Testis (tissue), 3 donors: ENCODE results near the gene AXIN1. TPM values are rescaled to one million over a fixed set of nuclear protein-coding genes. Genes with fewer than 3 reads are reported as not detected.

Experiments
- DNase-seq: peaks from one replicate; pipeline ENCODE4 v3.0.0-alpha.2; 2019
- H3K27ac ChIP-seq, 2 donors: fragments of 200-600 bp; sonication (generic); one replicate each; pipeline ENCODE4 v1.5.1; 2019
- H3K27me3 ChIP-seq: fragments of 200-600 bp; sonication (generic); one replicate; pipeline ENCODE4 v1.5.1; 2019
- H3K36me3 ChIP-seq: fragments of 200-600 bp; sonication (generic); one replicate; pipeline ENCODE4 v1.5.1; 2017; ENCODE audit warnings: low read depth; ENCODE audit errors: missing control alignments
- H3K4me1 ChIP-seq: fragments of 200-600 bp; sonication (generic); one replicate; pipeline ENCODE4 v1.5.1; 2019
- H3K4me3 ChIP-seq, 2 donors: fragments of 200-600 bp; sonication (generic); one replicate each; pipeline ENCODE4 v1.5.1; 2017 to 2019
- H3K9me3 ChIP-seq: fragments of 200-600 bp; sonication (generic); one replicate; pipeline ENCODE4 v1.5.1; 2017
- POLR2A ChIP-seq: fragments of 450-650 bp; IDR thresholded peaks from one replicate; pipeline ENCODE4 v1.6.1; 2017; ENCODE audit warnings: antibody characterized with exemption, mild to moderate bottlenecking, moderate library complexity
- WGBS, 2 donors: methylation state at CpG; one replicate each; pipeline ENCODE4 v1.1.5; 2018; 5-methylcytosine and 5-hydroxymethylcytosine counted together
- intact Hi-C: fragments of 100-400 bp; cut with DNase I; formaldehyde crosslinking; loops from one replicate; pipeline ENCODE4 v1.15.1; 2023; ENCODE audit warnings: low total_unique reads
- polyA plus RNA-seq: library from polyadenylated mRNA; stranded (reverse); fragments of 350-450 nt; fragmentation: Illumina TruSeq; extraction: RNeasy Lipid Tissue Mini Kit (QIAGEN cat#74804); gene quantifications from one replicate; pipeline ENCODE4 v1.2.3, GENCODE V29; 2014; ENCODE audit warnings: low read depth, low replicate concordance; ENCODE audit not compliant: insufficient read depth
- total RNA-seq, 2 donors: library from RNA; depleted of rRNA; stranded (reverse); fragments of >200 nt; gene quantifications; one replicate each; pipeline ENCODE4 v1.2.3, GENCODE V29; 2016
- TF ChIP-seq, protein P1 (sequence below), 3 experiments: fragments of 450-650 bp in 2 of 3; fragments of 200-600 bp in 1 of 3; sonication (generic) in 1 of 3; IDR thresholded peaks; one replicate each; pipeline ENCODE4 v1.5.1; 2016 to 2019; ENCODE audit warnings: antibody characterized with exemption in 3 of 3, mild to moderate bottlenecking in 2 of 3, moderate library complexity in 1 of 3

Gene AXIN1
- total and polyA plus RNA-seq, 3 donors from 2014 or later: 19.4 to 32.0 (median 30.6) TPM

DNA sequence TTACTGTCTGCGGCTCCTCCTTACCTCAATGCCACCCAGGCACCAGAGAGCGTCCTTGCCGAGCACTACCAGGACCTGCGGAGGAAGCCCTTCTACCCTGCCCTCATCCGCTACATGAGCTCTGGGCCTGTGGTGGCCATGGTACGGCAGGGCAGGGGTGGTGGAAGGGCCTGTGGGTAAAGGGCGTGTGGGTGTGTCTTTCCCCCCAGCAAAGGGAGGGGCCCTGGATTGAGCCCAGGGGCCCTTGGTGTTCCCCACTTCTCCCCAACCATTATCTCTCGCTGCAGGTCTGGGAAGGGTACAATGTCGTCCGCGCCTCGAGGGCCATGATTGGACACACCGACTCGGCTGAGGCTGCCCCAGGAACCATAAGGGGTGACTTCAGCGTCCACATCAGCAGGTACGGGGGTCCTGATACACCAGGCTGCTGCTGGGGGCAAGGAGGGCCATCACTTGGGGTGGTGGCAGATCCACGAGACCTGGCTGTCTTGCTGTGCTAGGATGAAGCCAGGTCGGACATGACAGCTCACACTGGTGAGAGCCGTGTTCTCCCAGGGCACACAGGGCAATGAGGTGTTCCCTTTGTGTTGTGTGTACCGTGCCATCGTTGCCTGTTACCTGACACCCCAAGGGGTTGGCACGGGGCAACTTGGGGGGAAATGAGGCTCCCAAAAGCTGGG is 47.0 kb upstream of the AXIN1 start:
- Histone ChIP-seq H3K27me3 (no peaks in the 10 kb centered on the region), H3K9me3 (no peaks in the 10 kb centered on the region), H3K4me1 (peaks cover 23% of the 10 kb centered on the region), H3K4me3 (no peak overlapping the region), H3K27ac (no peak overlapping the region), H3K36me3 (no peaks in the 10 kb centered on the region)
- DNase-seq: no peak
- no peak for TF ChIP-seq POLR2A
- 76 to 86% methylated on average over 7 to 22 of the region's 22 CpGs for WGBS, 2 donors
- intact Hi-C loops: no loop called here

DNA sequence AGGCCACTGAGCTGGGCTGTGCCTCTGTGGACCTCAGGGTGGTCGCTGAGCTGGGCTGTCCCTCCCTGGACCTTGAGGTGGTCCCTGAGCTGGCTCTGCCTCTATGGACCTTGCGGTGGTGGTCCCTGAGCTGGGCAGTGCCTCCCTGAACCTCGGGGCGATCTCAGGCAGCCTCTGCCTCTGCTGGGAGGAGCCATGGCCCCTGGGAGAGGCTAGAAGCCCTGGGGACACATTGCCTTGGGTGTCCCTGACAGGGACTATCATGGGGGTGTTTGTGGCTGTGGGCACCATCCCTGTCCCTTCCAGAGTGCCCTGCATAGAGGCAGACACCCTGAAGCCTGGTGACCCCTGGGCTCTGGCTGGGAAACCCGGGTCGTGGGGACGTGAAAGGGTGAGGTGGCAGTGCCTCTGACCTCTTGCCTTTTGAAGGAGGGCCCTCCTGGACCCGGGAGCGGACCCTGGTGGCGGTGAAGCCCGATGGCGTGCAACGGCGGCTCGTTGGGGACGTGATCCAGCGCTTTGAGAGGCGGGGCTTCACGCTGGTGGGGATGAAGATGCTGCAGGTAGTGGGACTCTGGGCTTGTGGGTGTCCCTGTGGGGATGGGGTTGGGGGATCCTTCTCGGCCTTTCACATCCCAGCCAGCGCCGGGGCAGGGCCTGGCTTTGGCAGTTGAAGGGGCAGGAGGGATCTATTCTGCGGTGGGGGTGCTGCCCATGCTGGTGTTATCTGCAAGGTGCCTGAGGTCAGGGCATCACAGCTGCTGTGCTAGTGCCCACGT is 46.2 kb upstream of the AXIN1 start:
- peak overlapping the region; percentile 55 to 88 for H3K27ac ChIP-seq
- no peaks in the 10 kb centered on the region for H3K36me3 ChIP-seq
- 57 to 79% methylated on average over 3 to 24 of the region's 24 CpGs for WGBS, 2 donors
- no peak overlapping the region for H3K4me3 ChIP-seq
- H3K4me1 ChIP-seq: peaks cover 23% of the 10 kb centered on the region
- intact Hi-C loops: no loop called here
- H3K27me3 ChIP-seq: no peaks in the 10 kb centered on the region
- no peak for DNase-seq
- no peak for TF ChIP-seq POLR2A
- TF ChIP-seq, protein P1, sequence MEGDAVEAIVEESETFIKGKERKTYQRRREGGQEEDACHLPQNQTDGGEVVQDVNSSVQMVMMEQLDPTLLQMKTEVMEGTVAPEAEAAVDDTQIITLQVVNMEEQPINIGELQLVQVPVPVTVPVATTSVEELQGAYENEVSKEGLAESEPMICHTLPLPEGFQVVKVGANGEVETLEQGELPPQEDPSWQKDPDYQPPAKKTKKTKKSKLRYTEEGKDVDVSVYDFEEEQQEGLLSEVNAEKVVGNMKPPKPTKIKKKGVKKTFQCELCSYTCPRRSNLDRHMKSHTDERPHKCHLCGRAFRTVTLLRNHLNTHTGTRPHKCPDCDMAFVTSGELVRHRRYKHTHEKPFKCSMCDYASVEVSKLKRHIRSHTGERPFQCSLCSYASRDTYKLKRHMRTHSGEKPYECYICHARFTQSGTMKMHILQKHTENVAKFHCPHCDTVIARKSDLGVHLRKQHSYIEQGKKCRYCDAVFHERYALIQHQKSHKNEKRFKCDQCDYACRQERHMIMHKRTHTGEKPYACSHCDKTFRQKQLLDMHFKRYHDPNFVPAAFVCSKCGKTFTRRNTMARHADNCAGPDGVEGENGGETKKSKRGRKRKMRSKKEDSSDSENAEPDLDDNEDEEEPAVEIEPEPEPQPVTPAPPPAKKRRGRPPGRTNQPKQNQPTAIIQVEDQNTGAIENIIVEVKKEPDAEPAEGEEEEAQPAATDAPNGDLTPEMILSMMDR (IDR thresholded peaks at IDR 0.05): no peak
- no peaks in the 10 kb centered on the region for H3K9me3 ChIP-seq

DNA sequence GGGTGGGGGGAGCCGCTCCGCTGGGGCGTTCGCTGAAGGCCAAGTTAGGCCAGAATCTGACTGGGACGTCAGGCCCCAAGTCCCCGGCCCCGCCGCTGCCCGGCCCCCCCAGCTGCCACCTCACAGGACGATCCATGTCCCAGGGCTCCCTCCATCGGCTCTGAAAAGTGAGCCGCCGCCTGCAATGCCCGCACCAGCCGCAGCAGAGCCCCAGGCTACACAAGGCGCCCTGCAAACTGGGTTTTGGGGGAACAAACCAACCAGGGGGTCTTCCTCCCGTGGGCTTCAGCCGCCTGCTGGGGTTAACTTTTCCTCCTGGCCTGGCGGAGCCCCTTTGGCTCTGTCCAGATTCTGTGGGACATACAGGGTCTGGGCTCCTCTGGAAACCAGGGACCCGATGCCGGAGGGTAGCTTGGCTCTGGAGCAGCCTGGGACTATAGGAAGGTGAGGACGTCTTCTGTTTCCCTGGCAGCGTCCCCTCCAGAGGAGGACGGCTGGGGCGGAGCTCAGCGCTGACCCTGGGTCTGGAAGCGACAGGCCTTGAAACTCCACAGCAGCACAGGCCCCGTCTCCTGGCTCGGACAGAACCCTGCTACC is 45.3 kb upstream of the AXIN1 start:
- peaks cover 23% of the 10 kb centered on the region for H3K4me1 ChIP-seq
- no peaks in the 10 kb centered on the region for H3K36me3 ChIP-seq
- peak overlapping the region; percentile 55 to 88 for H3K27ac ChIP-seq
- H3K4me3 ChIP-seq: peak overlapping the region; percentile 65 to 78
- TF ChIP-seq, protein P1 (IDR thresholded peaks at IDR 0.05): peak; percentile 33 to 49 (median 44)
- TF ChIP-seq POLR2A: no peak
- WGBS, 2 donors: 17 to 26% methylated on average over 10 to 16 of the region's 29 CpGs
- no peaks in the 10 kb centered on the region for H3K27me3 ChIP-seq
- peak; percentile 75 for DNase-seq
- intact Hi-C loops: no loop called here
- no peaks in the 10 kb centered on the region for H3K9me3 ChIP-seq

DNA sequence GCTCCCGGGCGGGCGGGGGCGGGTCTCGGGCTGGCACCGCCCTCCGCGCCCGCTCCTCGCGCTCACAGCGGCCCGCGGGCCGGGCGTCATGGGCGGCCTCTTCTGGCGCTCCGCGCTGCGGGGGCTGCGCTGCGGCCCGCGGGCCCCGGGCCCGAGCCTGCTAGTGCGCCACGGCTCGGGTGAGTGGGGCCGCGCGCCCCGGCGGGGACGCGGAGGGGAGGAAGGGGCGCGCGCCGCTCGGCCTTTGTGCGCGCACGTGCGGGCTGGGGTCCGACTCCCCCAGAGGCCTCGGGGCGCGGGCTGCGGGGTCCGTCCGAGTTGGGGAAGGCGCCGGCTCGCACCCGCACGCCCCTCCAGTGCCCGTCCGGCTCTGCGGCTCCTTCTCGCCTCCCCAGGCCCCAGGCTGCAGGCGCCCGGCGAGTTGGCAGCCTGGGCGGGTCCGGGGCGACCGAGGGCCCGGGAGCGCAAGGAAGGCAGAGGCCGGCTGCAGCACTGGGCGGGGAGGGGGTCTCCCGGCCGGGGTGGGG is 44.7 kb upstream of the AXIN1 start, which contains the start of gene NME4:
TSS of gene NME4 (plus strand) at position 65 of the 527 bp plus-strand sequence. CDS start at position 89, 24 bp downstream.
- H3K4me3 ChIP-seq: peak within 1 kb of the TSS; percentile 65 to 78
- intact Hi-C loops: no loop called here
- H3K27ac ChIP-seq: peak within 1 kb of the TSS; percentile 80 to 88
- no peaks in the 10 kb centered on the region for H3K27me3 ChIP-seq
- WGBS, 2 donors: 0% methylated on average over 5 to 39 of the region's 75 CpGs
- no peak for TF ChIP-seq POLR2A
- TF ChIP-seq, protein P1 (IDR thresholded peaks at IDR 0.05): no peak
- H3K36me3 ChIP-seq: no peaks in the 10 kb centered on the region
- H3K4me1 ChIP-seq: peaks cover 23% of the 10 kb centered on the region
- no peaks in the 10 kb centered on the region for H3K9me3 ChIP-seq
- peak; percentile 51 for DNase-seq

DNA sequence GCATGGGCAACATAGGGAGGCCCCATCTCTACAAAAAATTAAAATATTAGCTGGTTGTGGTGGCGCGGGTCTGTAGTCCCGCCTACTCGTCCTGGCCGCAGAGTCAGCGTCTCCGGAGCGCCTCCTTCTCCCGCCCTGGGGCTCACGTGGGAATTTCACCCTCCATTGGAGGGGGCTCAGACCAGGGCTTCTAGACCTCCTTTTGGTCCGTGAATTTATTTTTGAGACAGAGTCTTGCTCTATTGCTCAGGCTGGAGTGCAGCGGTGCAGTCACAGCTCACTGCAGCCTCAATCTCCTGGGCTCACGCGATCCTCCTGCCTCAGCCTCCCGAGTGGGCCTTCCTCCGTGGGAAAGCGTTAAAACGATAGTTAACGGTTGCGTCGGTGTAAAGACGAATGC is 44.1 kb upstream of the AXIN1 start:
- Histone ChIP-seq H3K9me3 (no peaks in the 10 kb centered on the region), H3K4me1 (peaks cover 23% of the 10 kb centered on the region), H3K36me3 (no peaks in the 10 kb centered on the region), H3K4me3 (peak overlapping the region; percentile 57 to 78), H3K27me3 (no peaks in the 10 kb centered on the region), H3K27ac (peak overlapping the region; percentile 80 to 88)
- intact Hi-C loops: no loop called here
- 0 to 1% methylated on average over 18 to 22 of the region's 22 CpGs for WGBS, 2 donors
- DNase-seq: peak; percentile 75
- TF ChIP-seq POLR2A: no peak
- TF ChIP-seq, protein P1 (IDR thresholded peaks at IDR 0.05): no peak
